Psoas muscle (tissue), 8 donors: Measurements from ENCODE around the gene EEF1A2. TPM values are rescaled to one million over a fixed set of nuclear protein-coding genes. Genes with fewer than 3 reads are reported as not detected.
A peak's percentile ranks its signal among the peaks of the same experiment; 100 is the strongest.

Source experiments
- ATAC-seq, 4 donors: fragments of 200-7000 bp; cut with Tn5 transposase; one replicate each; pipeline ENCODE4 v1.9.1; 2020; ENCODE audit warnings: moderate library complexity in 3 of 4, mild to moderate bottlenecking in 2 of 4
- DNase-seq, 2 donors: peaks; one replicate each; pipeline ENCODE4 v3.0.0-alpha.2; 2020
- H3K27ac ChIP-seq: fragments of 200-600 bp; one replicate; pipeline ENCODE4 v1.8.0; 2022
- H3K27me3 ChIP-seq, 3 donors: fragments of 200-600 bp in 1 of 3; one replicate each; pipeline versions ENCODE4 v1.6.1 to v1.8.0; 2013 to 2022; ENCODE audit warnings: low read length in 2 of 3, mild to moderate bottlenecking in 2 of 3, moderate library complexity in 1 of 3; ENCODE audit not compliant: insufficient read depth in 3 of 3
- H3K36me3 ChIP-seq, 2 donors: fragments of 200-600 bp in 1 of 2; one replicate each; pipeline versions ENCODE4 v1.6.1 to v1.8.0; 2013 to 2022; ENCODE audit warnings: low read depth in 1 of 2, mild to moderate bottlenecking in 1 of 2, moderate library complexity in 1 of 2; ENCODE audit not compliant: insufficient read depth in 1 of 2
- H3K4me1 ChIP-seq: fragments of 200-600 bp; one replicate; pipeline ENCODE4 v1.8.0; 2022
- H3K4me3 ChIP-seq: fragments of 200-600 bp; one replicate; pipeline ENCODE4 v1.8.0; 2022; ENCODE audit warnings: mild to moderate bottlenecking
- H3K9me3 ChIP-seq: fragments of 200-600 bp; one replicate; pipeline ENCODE4 v1.8.0; 2022
- CTCF ChIP-seq: fragments of 200-600 bp; IDR thresholded peaks from one replicate; pipeline ENCODE4 v1.8.0; 2022; ENCODE audit warnings: antibody characterized with exemption
- WGBS, 3 donors: extraction: QIAGEN DNeasy Blood & Tissue Kit; methylation state at CpG; one replicate each; pipeline versions ENCODE4 v1.1.6 to v1.1.7; 2013; 5-methylcytosine and 5-hydroxymethylcytosine counted together
- intact Hi-C, 2 donors: fragments of 100-400 bp; cut with DNase I; formaldehyde crosslinking; loops; one replicate each; pipeline versions ENCODE4 v1.11.0 to v1.14.2; 2022
- polyA plus RNA-seq, 3 donors: library from polyadenylated mRNA; stranded (reverse); fragments of 200-250 nt; gene quantifications; one replicate each; pipeline ENCODE4 v1.2.3, GENCODE V29; 2013
- total RNA-seq, 4 donors: library from RNA; stranded (reverse); fragmentation: NEBNext Ultra II Directional in 2 of 4; extraction: Animal tissue kit (Norgen Biotek cat#: 25700) in 2 of 4; gene quantifications; one replicate each; pipeline versions ENCODE4 v1.2.1 to v1.2.4, GENCODE V29; 2021 to 2023
- donor health status: healthy with polysubstance abuse.
- donor health status: DM: no; HTN: no; CAD: no; lungs with moderate emphysema.
- donor health status: Bipolar disorder and iron deficiency.
- donor health status: healthy.
- donor health status: DM: yes; HTN: yes; CAD: no.
- donor health status: DM: no; HTN: no; CAD: no.
- donor health status: DM: no; HTN: no; CAD: no.
- donor health status: DM: yes; HTN: yes; CAD: no.

The EEF1A2 gene
- total and polyA plus RNA-seq, 7 donors: 952 to 2,126 (median 1,898) TPM

- no peak for TF ChIP-seq CTCF
- Histone ChIP-seq H3K27me3 (no peaks in the 10 kb centered on the region), H3K36me3 (peaks cover 0 to 12% of the 10 kb centered on the region in 2 donors), H3K4me3 (no peak overlapping the region), H3K4me1 (peaks cover 19% of the 10 kb centered on the region), H3K9me3 (no peaks in the 10 kb centered on the region), H3K27ac (no peak overlapping the region)
- intact Hi-C loops: no loop called here
- 65 to 77% (median 73%) methylated on average over 12 to 13 of the region's 13 CpGs for WGBS, 3 donors
- ATAC-seq: no peak
- peak in 1 of 2 donors; percentile 53 for DNase-seq
Measured at GRCh38 chr20:63522091-63522868, 23.4 kb upstream of the EEF1A2 start.

DNA sequence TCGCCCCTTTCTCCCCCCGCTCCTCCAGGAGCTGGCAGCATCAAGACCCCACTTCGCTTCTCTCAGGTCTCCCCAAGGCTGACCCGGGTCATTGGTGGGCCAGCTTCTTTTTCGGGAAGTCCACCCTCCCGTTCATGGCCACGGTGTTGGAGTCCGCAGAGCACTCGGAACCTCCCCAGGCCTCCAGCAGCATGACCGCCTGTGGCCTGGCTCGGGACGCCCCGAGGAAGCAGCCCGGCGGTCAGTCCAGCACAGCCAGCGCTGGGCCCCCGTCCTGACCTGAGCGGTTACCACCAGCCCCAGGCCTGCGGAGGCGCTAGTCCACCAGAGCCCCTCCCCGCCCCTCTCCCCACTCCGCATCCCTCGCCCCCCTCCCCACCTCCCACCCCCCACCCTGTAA, 22.7 kb upstream of the EEF1A2 start:
- intact Hi-C loops: loop anchor here in 1 of 2 donors (2.0 kb wide), 1 partner anchor 25 kb away; no protein-coding TSS in a partner anchor
- Histone ChIP-seq H3K9me3 (no peaks in the 10 kb centered on the region), H3K4me1 (peaks cover 19% of the 10 kb centered on the region), H3K36me3 (peaks cover 0 to 18% of the 10 kb centered on the region in 2 donors), H3K27me3 (no peaks in the 10 kb centered on the region), H3K27ac (no peak overlapping the region), H3K4me3 (peak overlapping the region; percentile 80)
- no peak for TF ChIP-seq CTCF
- WGBS, 3 donors: 46 to 49% (median 49%) methylated on average over 18 to 23 of the region's 23 CpGs
- no peak for ATAC-seq
- peak; percentile 20 to 59 for DNase-seq

DNA sequence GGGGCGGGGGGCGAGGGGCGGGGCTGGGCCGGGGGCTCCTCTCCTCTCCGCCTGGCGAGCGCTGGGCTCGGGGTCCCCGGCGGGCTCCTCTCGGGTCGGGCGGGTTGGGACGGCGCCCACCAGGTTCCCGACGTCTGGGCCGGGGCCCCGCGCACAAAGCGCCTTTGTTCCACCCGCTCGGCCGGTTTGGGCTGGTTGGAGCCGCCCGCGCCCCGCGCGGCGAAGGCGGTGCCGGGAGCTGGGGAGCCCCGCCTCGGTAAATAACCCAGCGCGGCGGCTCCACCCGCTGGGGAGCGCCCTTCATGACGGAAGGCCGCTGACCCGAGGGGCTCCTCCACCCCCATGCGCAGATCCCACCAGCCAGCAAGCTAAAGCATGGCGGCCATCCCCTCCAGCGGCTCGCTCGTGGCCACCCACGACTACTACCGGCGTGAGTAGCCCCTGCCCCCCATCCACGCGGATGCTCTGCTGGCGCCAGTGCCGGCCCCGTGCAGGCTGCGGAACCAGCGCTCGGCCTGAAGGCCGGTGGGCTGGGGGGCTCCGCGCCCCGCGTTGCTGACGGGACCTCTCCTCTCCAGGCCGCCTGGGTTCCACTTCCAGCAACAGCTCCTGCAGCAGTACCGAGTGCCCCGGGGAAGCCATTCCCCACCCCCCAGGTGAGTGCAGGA, 22.2 kb upstream of the EEF1A2 start:
- intact Hi-C loops: loop anchor here (1.0 to 2.0 kb wide), 2 partner anchors 24 to 25 kb away; no protein-coding TSS in a partner anchor
- H3K4me3 ChIP-seq: peak overlapping the region; percentile 80
- H3K27ac ChIP-seq: peak overlapping the region; percentile 87
- H3K9me3 ChIP-seq: no peaks in the 10 kb centered on the region
- 6 to 9% (median 6%) methylated on average over 53 to 68 of the region's 68 CpGs for WGBS, 3 donors
- H3K4me1 ChIP-seq: peaks cover 19% of the 10 kb centered on the region
- H3K27me3 ChIP-seq: no peaks in the 10 kb centered on the region
- no peak for TF ChIP-seq CTCF
- ATAC-seq (peak; percentile 41 to 48 (median 42)), DNase-seq (peak; percentile 66 to 86)
- H3K36me3 ChIP-seq: peaks cover 0 to 18% of the 10 kb centered on the region in 2 donors

DNA sequence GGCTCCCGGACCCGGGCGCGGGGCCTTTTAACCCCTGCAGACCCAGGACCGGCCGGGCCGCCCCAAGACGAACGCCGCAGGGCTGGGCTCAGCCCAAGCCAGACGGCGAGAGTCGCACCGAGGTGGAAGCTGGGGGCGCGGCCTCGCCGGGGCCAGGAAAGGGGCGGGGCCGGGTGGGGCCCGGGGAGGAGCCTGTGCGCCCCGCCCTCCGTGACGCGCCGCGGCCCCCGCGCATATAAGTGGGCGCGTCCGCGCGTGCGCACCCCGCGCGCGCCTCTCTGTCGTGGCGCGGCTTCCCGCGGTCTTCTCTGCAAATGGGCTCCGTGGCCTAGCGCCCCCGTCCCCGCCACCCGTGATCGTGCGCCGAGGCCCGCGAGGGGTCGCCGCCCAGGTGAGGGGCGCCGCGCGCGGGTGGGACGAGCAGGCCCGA, 21.6 kb upstream of the EEF1A2 start, which contains the start of gene PPDPF:
PPDPF (plus strand) TSS at position 262 of the 430 bp plus-strand sequence. CDS start 544 bp downstream, outside the sequence.
- Histone ChIP-seq H3K27me3 (no peaks in the 10 kb centered on the region), H3K4me3 (peak within 1 kb of the TSS; percentile 80), H3K36me3 (peaks cover 0 to 22% of the 10 kb centered on the region in 2 donors), H3K9me3 (no peaks in the 10 kb centered on the region), H3K27ac (peak within 1 kb of the TSS; percentile 87), H3K4me1 (peaks cover 19% of the 10 kb centered on the region)
- ATAC-seq: peak; percentile 91 to 94 (median 92)
- DNase-seq: peak; percentile 84 to 91
- intact Hi-C loops: loop anchor here (1.0 to 2.0 kb wide), 2 partner anchors 24 kb away; no protein-coding TSS in a partner anchor
- WGBS, 3 donors: 0 to 1% (median 0%) methylated on average over 28 to 64 of the region's 64 CpGs
- no peak for TF ChIP-seq CTCF
